HPDE6-E6E7 (cell line): Measurements from ENCODE around the gene KCNJ12.
"Not testable (repeated sequence)": the region's sequence is repeated elsewhere in the genome, so short reads cannot be mapped to it uniquely, and the experiment has no call there.

ENCODE experiments used
- DNase-seq: peaks from one replicate; pipeline ENCODE4 v3.0.0; 2011; ENCODE audit warnings: missing footprints; ENCODE audit errors: extremely low spot score

KCNJ12 gene

DNA sequence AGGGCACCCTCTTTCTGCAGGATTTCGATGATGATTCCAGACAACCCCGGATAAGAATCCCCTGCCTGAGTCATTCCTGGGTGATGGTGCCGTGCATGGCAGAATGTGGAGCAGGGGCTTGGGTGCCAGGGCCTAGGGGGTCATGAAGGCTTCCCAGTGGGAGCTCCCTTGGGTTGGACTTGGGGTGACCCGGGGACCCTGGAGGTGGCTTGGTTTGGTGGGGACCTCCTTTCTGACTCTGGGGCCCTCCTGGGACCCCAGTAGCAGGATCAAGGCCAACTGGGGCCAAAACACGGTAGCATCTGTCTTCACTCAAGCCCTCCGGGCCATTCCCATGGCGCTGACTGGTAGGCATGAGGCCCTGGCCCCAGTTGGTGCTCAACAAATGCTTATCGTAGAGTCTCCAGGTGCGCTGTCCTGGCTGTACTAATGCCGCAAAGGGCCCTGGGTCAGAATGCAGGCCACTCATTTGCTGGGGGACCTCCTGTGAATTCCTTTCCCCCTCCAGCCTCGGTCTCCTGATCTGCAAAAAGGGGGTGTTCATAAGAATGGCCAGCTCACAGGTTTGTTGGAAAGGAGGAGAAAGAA is 44.4 kb downstream of the KCNJ12 start:
- not testable (repeated sequence) for DNase-seq

DNA sequence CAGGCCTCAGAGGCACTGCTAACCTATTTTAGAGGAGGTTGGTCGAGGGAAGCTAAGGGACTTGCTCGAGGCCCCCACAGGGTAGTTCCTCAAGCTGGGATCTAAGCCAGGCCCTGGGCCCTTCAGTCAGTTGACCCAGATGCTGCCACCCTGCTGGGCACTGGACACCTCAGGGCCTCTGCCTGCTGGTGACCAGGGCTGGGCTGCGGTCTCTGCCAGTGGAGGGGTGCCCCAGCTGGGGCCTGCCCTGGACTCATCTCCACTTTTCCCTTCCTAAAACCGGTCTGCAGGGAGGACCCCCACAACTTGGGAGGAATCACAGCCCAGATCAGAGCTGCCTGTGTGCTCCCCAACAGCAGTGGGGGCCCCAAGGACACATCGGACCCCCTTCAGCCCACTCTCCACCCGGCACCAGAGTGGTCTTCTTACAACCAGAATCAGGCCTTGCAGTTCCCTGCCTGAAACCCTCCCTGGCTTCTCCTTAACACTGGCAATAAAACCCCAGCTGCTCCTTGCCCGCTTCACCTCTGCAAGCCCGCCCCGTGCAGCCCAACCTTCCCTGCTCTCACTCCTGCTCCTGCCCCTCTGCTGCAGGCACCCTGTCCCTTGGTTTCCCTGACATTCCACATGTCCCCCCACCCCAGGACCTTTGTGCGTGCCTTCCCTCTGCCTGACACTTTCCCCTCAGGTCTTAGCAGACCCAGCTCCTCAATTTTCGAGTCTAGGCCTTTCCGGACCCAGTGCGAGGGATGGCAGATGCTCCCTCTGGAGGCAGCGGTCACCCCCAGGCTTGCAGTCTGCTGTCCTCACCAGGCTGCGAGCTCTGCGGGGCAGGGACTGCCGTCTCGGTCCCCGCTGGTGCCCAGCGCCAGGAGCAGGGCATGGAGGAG is 45.5 kb downstream of the KCNJ12 start:
- not testable (repeated sequence) for DNase-seq

DNA sequence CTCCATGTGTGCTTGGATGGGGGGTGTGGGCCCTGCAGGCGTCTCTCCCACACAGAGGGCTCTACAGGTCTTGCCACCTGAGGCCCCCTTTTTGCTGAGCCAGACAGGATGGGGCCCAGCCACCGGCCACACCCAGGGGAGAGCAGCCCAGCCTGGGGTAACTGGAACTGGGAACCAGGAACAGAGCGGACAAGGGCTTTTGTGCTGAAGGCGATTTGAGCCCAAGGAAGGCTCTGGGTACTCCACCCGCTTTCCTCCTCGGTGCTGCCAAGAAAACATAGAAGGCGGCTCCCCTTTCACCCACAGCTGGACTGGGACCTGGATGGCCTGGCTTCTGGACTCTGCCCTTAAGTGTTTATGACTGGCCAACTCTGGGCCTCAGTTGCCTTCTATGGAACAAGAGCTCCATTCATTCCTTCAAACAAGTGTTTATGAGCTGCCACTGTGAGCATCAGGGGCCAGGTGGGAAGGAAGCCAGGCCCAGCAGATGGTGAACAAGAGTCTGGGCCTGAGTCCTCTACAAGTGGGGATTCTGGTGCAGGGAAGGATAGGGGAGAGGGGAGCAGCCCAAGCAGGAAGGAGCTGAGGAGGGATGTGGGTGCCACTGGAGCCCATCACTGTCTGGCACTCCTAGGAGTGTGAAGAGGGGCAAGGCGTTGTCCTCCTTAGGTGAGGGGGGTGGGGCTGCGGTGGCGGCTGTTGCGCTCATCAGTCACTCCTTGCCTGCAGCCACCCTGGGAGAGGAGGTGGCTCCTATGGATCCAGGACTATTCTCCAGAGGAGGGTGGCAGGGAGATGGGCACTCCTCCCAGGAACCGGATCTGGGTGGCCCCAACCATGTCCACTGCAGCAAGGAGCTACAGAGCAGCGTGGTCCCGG is 46.4 kb downstream of the KCNJ12 start:
- DNase-seq = not testable (repeated sequence)

DNA sequence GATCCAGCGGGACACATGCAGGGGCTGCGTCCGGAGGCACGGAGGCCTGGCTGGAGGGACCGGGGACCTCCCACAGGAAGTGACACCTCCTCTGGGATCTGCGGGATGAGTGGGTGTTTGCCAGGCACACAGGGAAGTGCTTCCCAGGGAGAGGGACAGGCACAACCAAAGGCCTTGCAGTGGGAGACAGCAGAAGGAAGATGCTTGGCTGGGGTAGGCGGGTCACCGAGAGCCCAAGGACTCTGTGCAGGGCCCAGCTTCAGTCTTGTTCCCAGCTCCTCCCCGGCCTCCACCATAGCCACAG is 47.0 kb downstream of the KCNJ12 start:
- not testable (repeated sequence) for DNase-seq

DNA sequence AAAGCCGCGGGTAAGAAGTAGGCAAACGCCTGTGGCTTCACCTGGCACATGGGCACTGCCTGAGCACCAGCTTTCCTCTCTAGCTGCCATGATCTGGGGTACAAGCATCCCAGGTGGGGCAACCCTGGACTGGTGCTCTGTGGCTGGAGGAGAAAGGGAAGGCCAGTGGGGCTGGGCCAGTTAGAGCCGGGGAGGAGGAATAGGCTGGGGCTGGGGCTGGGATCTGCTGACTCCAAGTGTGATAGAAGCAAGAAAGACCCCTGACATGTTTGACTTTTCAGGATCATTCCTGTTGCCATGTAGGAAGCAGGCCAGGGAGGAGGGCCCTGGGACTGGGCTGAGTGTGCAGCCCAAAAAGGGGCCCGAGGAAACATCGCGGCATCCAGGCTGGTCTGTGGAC is 48.5 kb downstream of the KCNJ12 start:
- DNase-seq = not testable (repeated sequence)

DNA sequence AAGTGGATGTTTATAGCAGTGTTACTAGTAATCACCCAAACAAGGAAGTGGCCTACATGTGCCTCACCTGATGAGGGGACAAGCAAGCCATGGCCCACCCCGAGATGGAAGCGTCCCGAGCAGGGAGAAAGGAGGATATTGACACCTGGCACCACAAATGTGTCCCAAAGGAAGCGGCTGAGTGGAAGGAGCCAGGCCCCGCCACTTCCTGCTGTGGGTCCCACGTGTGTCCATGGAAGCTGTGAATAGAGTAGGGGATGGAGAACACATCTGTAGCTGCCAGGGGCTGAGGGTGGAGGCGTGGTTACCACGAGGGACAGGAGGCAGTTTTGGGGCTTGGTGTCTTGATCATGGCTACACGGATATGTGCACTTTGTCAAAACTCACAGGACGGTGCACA is 49.2 kb downstream of the KCNJ12 start:
- no peak for DNase-seq

DNA sequence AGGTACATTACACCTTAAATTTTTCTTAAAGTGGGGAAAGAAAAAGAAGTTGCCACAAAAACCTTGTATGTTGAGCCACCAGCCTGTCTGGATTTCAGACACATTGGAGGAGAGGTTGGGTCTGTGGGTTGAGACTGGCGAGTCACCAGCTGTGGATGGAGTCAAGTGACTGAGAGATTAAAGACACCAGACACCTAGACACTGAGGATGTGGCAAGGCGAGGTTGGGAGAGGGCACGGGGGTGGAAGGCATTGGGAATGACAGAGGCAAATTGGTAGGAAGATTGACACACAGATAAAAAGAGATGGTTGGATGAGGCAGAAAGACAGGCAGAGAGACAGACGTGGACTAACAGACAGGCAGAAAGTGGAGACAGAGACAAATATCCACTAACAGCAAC is 49.6 kb downstream of the KCNJ12 start:
- DNase-seq = no peak

DNA sequence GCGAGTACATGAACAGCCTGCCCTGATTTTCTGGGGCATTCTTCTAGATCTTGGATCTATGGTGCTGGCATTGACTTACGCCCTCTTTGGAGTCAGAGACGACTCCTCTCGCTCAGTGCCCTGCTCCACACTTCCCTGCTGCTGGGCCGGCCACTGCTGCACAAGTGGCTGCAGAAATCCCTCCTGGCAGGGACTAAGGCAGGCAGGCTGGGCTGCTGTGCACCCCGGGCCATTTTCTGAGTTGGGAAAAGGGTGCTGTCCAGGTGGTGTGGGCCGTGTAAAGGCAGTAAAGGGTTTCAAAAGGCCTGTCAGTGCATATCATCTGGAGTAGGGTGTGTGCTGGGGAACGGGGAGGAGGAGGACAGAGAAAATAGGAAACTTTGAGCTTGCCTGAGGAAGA is 50.1 kb downstream of the KCNJ12 start:
- DNase-seq = not testable (repeated sequence)

DNA sequence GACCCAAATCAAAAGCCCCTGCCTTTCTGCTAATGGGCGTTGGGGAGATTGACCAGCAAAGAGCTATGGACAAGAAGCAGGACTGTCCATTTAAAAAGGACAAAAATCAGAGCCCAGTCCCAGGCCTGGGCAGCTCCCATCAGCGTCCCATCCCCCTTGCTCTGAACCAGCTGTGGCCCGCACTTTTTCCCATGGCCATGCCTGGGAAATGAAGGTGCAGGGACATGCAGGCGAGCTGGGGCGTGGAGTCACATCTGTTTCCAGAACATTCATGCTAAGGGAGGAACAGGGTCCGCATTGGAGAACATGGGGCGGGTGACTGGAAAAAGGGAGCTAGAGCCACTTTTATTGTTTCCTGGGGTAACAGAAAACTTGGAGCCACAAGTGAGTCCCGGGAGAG is 50.7 kb downstream of the KCNJ12 start:
- not testable (repeated sequence) for DNase-seq

DNA sequence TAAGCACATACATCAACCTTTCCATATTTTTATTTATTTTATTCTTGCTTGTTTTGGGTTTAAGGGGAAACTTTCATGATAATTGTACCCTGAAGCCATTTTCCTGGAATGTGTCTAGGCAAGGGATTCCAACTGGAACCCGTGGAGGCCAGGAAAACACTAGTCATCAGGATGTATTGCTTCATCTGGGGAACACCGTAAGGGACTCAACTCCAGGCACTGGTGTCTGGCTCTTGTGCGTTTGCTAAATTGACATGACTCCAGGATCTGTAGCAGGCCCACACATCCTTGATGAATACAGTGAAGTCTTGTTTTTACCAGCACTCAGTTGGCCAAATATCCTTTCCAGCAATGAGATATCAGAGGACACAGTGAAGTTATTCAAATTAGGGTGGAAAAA is 51.6 kb downstream of the KCNJ12 start:
- DNase-seq = not testable (repeated sequence)

DNA sequence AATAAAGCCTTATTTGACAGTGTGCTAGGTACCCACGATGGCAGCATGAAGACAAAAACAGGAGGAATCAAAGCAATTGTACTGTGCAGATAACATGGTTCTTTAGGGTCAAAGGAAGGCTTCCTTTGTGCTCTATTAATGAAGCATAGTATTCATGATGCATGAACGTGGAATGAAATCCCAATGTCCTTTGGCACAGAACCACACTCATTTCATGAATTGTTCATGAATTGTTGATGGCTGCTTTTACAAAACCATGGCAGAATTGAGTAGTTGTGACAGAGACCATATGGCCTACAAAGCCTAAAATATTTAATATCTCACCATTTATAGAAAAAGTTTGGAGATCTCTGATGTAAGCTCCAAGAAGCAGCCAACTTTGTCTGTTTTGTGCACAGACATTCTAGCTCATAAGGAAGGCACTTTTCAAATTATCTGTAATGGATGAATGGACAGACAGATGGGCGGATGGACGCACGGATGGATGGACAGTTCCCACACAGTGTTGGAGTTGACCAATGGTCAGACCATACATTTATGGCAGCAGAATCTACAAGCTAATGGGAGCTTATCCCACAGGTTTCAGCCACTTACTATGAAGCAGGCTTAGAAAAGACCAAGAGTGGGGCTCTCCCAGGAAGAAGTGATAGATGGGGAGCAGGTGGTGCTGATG is 52.7 kb downstream of the KCNJ12 start:
- not testable (repeated sequence) for DNase-seq

DNA sequence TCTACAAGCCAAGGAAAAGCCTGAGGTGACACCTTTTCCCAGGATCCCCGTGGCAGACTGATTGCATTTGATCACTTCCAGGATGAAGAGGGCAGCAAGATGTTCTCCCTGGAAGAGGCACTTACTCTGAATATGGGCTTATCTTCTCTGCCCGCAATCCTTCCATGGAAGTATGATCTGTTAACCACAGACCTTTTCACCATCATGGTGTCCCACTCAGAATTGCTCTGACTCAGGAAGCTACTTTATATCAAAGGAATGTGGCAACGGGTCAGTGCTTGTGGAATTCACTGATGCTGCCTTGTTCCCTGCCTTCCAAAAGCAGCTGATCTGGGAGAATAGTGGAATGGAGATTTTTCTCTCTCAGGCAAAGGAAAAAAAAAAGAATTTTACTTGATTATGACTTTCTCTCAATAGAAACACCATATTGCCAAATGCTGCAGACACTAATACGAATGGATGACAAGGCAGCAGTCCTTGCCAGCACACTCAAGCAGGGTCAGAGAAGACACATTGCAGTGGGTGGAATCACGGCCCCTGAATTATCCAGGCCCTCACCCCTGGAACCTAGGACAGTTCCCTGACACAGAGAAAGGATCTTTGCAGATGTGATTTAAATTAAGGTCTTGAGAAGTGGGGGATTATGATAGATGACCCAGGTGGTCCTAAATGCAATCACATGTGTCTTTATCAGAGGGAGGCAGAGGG is 53.9 kb downstream of the KCNJ12 start:
- DNase-seq = not testable (repeated sequence)

DNA sequence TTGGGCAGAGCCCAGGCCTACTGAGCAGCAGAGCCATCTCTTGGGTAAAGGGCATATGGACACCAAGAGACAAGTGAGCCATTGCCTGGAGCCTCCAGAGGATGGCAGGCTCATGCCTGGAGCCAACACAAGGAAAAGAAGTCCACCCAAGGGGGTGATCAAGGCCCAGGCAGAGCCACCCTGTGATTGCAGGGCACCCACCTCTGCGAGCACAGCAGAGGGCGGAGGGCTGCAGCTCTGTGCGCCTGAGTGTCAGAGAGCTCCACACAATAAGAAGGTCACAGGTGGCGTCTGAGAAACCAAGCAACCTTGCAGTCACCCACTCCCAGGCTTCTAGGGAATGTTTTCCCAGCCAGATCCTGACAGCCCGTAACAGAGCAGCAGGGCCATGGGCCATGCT is 57.8 kb downstream of the KCNJ12 start:
- DNase-seq = not testable (repeated sequence)

DNA sequence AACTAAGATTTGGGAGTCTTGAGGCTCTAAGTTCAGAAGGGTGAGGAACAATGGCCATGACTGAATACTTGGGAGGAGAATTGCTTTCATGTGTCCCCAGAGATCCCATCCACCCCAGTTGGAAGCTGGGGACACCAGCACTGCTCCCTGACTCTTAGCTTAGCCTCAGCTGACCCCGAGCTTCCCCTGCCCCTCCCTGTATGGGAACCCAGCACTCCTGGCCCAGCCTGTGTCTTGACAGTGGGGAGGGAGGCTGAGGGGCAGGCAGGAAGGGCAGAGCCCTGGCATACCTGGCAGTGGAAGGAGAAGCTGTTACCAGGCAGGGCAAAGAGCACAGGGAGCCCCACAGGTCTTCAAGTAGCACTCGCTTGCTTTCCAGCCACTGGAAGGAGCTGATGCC is 58.8 kb downstream of the KCNJ12 start:
- DNase-seq = not testable (repeated sequence)

DNA sequence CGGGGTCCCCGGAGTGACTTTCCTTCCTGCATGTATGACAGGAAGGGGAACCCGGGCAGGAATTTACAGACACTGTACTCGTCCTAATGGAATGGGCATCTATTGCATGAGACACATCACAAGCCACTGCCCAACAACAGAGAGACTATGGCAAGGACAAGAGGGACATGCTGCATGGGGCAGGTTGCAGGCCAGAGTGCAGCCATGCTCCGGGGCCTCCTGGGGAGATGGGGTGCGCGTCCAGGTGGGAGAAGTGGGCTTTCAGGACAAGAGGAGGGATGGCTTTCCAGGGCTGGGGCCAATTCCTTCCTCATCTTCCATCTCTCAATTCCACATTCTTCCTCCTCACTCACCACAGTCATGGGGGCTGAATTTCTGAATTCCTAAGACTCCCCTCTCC is 60.3 kb downstream of the KCNJ12 start:
- not testable (repeated sequence) for DNase-seq

DNA sequence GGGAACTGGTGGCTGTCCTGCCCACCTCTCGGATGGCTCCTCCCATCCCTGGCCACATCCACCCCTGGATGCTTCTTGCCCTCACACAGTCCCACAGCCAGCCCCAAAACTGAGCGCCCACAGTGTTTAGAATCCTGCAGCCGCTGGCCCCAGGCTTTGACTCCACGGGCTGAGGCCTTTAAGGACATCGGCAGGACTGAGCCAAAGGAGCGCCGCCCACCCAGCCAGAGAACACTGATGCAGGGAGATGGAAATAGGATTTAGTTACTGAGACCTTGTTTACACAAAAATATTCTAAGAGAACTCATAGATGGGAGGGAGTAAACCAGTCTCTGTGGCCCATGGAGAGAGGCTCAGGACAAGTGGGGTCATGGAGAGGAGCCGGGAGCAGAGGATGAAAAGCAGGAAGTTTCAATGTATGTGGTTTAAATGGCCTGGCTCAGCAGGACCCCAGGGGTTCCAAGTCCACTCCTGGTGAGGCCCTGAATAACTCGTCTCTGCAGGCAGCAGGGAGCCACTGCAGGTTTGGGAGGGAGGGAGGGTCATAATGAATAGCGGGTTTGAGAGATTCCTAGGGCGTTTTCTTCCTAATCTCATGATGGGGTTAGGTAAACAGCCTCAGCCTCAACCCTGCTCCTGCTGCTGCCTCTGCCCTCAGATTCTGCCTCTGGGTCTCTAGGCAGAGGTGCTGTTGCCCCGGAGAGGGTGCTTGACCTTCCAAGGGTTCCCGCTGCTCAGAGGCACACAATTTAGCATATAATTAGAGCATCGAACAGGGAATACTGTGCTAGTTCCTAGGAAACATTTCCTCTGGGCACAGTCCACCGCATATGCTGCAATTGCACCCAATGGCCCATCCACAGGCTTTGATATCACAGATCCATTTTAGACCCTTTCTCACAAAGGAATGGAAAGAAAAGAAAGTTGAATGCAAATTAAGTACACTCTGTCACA is 61.0 kb downstream of the KCNJ12 start:
- DNase-seq = not testable (repeated sequence)

DNA sequence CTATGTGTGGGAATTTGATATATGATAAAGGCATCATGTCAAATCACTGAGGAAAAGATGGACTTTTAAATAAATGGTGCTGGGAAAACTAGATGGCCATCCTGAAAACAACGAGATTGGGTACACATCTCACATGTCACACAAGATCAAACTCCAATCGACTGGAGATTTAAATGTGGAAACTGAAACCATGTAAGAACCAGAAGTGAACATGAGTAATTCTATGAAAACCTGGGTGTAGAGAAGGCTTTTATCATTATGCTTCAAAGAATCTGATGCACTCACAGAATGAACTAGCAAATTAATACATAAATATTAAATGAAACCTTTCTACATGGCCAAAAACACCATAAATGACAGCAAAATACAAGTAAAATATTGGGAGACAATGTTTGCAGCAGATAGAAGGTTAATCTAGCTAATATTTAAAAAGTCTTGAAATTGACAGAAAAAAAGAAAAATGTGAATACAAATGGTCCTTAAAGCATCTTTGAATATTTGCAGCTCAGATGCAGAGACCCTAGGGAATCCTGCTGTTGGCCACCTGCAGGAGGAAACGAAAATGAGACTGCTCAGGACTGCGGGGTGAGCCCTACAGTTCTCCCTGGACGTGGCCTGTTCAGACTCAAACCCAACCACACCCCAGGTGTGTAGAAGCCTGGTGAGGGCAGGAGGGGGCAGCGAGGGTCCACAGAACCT is 62.3 kb downstream of the KCNJ12 start:
- not testable (repeated sequence) for DNase-seq

DNA sequence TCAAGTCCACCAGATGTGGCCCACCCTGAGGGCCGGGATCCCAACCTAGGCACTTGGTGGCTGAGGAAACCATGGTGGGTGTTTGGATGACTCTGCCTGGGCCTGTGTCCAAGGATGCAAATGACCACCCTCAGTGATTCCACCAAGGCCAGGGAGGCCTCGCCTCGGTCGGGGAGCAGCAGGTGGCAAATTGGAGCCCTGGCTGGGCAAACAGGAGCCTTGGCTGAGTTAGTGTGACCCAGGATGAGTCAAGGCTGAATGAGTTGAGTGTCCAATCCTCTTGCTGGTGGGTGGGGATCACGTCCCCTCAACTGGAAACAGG is 62.8 kb downstream of the KCNJ12 start:
- DNase-seq = not testable (repeated sequence)

DNA sequence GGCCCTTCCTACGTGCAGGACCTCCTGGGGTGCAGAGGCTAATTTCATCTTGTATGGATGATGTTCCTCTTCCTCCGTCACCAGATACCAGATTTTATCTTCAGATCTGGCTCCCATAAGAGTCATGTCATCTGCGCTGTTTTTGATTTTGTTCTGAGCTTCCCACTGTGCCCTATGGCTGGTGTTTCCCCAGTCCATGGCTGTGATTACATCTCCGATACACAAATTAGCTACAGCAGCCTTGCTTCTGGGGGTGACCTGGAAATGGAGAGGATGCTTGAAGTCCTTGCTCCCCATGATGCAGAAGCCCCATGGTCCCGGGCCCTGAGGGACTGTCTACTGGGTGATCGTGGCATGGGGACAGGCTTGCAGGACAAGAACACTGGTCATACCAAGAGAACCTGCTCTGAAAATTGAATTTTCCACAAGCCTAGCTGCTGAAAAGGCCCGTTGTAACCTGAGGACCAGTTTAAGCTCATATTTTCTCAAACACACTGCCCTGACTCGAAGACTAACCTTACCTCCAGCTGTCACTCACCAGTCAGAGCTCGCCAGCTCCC is 69.0 kb downstream of the KCNJ12 start:
- DNase-seq = no peak
